HepG2 (cell line): ENCODE data around the gene KIF5B. TPM values are rescaled to one million over a fixed set of nuclear protein-coding genes. Genes with fewer than 3 reads are reported as not detected.

Experiments
- AHDC1 ChIP-seq: sonication (generic); formaldehyde crosslinking; IDR thresholded peaks from 2 replicates; pipeline ENCODE4 v1.5.1; 2020; ENCODE audit warnings: mild to moderate bottlenecking, missing genetic modification reagents, borderline replicate concordance
- LCORL ChIP-seq, 2 experiments: fragments of 450-650 bp in 1 of 2; sonication (generic) in 1 of 2; formaldehyde crosslinking in 1 of 2; IDR thresholded peaks; 2 replicates each; pipeline versions ENCODE4 v1.5.0 to v1.6.1; 2017 to 2020; ENCODE audit warnings: antibody characterized with exemption in 1 of 2, missing genetic modification reagents in 1 of 2
- LRRFIP1 ChIP-seq: sonication (generic); formaldehyde crosslinking; conservative IDR thresholded peaks from 2 replicates; pipeline ENCODE4 v1.4.0; 2020; ENCODE audit warnings: missing genetic modification reagents
- MBD4 ChIP-seq: IDR thresholded peaks from 2 replicates; pipeline ENCODE4 v1.6.1; 2012; ENCODE audit warnings: low read length, inconsistent platforms, borderline replicate concordance
- MYC ChIP-seq: sonication (generic); formaldehyde crosslinking; IDR thresholded peaks from 2 replicates; pipeline ENCODE4 v1.9.0; 2021; ENCODE audit warnings: missing genetic modification reagents, borderline replicate concordance
- NFYC ChIP-seq: IDR thresholded peaks from 2 replicates; pipeline ENCODE4 v1.6.1; 2016; ENCODE audit warnings: missing genetic modification reagents, missing compliant biosample characterization
- USF2 ChIP-seq, 2 experiments: sonication (generic) in 1 of 2; formaldehyde crosslinking in 1 of 2; IDR thresholded peaks; 2 replicates each; pipeline versions ENCODE4 v1.5.1 to v1.6.1; 2011 to 2020; ENCODE audit warnings: borderline replicate concordance in 1 of 2, low read depth in 1 of 2, low read length in 1 of 2, mild to moderate bottlenecking in 1 of 2, missing genetic modification reagents in 1 of 2, moderate library complexity in 1 of 2
- ZNF609 ChIP-seq: sonication (generic); formaldehyde crosslinking; IDR thresholded peaks from 2 replicates; pipeline ENCODE4 v1.4.0; 2020; ENCODE audit warnings: mild to moderate bottlenecking, missing genetic modification reagents, borderline replicate concordance
- polyA plus RNA-seq, 8 experiments: library from polyadenylated mRNA; depleted of rRNA in 3 of 8; stranded (reverse) in 7 of 8; unstranded in 1 of 8; fragments of >200 nt; fragmentation: Illumina TruSeq in 4 of 8; extraction: Trizol in 4 of 8; gene quantifications; 2 replicates each; pipeline versions ENCODE4 v1.2.1 to v1.2.3, GENCODE V29; 2011 to 2016; ENCODE audit warnings: low read depth in 4 of 8, missing spikeins in 1 of 8, mixed read lengths in 1 of 8; ENCODE audit not compliant: insufficient read depth in 1 of 8
- total RNA-seq, 5 experiments: library from RNA; depleted of rRNA; stranded (reverse); fragments of >200 nt; fragmentation: Illumina TruSeq; extraction: Trizol; gene quantifications; 2 replicates each; pipeline ENCODE4 v1.2.3, GENCODE V29; 2016; ENCODE audit warnings: low read depth in 1 of 5

The KIF5B gene
- total and polyA plus RNA-seq, 2 of the 13 experiments (the other 11 are each of a cell fraction or from before 2014, with no cell fraction given), result 34.3 to 133 TPM

GRCh38 chr10:32104622-32105509 lies 48.6 kb upstream of the KIF5B start (continued):
- TF ChIP-seq USF2 (IDR thresholded peaks at IDR 0.05; ENCODE audit: low read depth, low read length), result no peak
- TF ChIP-seq USF2 (CRISPR knock-in tag; IDR thresholded peaks at IDR 0.05; ENCODE audit: borderline replicate concordance), result no peak
- TF ChIP-seq ZNF609, result peak; percentile 51; the same call in 1 of the 2 replicates
- 0 out of 2 replicates have a peak, but pooled peaks have one; percentile 29 for TF ChIP-seq LCORL (IDR thresholded peaks at IDR 0.05)
- TF ChIP-seq LCORL (CRISPR knock-in tag; IDR thresholded peaks at IDR 0.05), result no peak
- TF ChIP-seq NFYC, result no peak
- no peak for TF ChIP-seq LRRFIP1 (CRISPR knock-in tag)
- no peak for TF ChIP-seq AHDC1 (CRISPR knock-in tag)
- no peak for TF ChIP-seq MYC (CRISPR knock-in tag)
- no peak for TF ChIP-seq MBD4
